Glomerular visceral epithelial cell (primary cell): Measurements from ENCODE around the gene KRT5.
"Not testable (repeated sequence)": the region's sequence is repeated elsewhere in the genome, so short reads cannot be mapped to it uniquely, and the experiment has no call there.

Experiments used
- DNase-seq: peaks from one replicate; pipeline ENCODE4 v3.0.0-alpha.2; 2016; ENCODE audit errors: extremely low spot score

Gene KRT5

GRCh38 chr12:52494518-52494917 is 25.7 kb downstream of the KRT5 start:
- DNase-seq, result no peak

- DNase-seq, result no peak
Observed at GRCh38 chr12:52494100-52494499, 26.1 kb downstream of the KRT5 start.

- no peak for DNase-seq
Observed at GRCh38 chr12:52493172-52493571, 27.0 kb downstream of the KRT5 start, which contains the start of gene KRT6A. Gene KRT6A (minus strand): TSS chr12:52493257. CDS start chr12:52493188, 69 bp downstream.

GRCh38 chr12:52492405-52492804 is 27.8 kb downstream of the KRT5 start:
- not testable (repeated sequence) for DNase-seq

DNA sequence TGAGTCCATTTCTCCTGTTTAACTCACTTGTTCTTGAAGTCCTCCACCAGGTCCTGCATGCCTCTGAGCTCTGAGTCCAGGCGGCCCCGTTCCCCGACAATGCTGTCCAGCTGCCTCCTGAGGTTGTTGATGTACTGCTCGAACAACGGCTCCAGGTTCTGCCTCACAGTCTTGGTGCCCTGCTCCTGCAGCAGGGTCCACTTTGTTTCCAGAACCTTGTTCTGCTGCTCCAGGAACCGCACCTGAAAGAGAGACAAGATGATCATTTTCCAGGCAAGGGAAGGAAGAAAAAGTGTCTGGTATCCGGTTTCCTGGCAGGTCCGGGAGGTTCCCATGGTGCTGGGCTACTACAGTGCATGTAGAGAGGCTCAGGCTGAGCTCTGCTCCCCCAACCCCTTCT is 28.7 kb downstream of the KRT5 start:
- not testable (repeated sequence) for DNase-seq

DNA sequence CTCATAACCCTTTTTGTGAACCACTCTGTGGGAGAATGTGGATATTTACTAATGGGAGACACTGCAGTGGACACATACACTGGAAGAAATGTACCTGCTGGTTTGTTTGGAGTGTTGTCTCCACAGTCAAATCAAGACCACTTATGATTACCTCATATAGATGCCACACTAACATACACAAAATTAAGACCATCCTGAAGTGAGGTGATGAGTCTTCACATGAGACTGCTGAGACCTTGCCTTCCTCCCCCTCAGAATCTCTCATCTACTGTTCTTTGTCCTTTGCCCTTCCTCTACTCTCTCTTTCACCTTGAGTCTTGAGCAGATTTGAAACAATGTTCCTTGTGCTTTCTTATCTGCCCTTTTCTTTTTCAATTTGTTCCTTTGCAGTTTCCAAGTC is 31.5 kb downstream of the KRT5 start:
- DNase-seq, result no peak

GRCh38 chr12:52487744-52488443 is 32.3 kb downstream of the KRT5 start:
- DNase-seq, result not testable (repeated sequence)

DNA sequence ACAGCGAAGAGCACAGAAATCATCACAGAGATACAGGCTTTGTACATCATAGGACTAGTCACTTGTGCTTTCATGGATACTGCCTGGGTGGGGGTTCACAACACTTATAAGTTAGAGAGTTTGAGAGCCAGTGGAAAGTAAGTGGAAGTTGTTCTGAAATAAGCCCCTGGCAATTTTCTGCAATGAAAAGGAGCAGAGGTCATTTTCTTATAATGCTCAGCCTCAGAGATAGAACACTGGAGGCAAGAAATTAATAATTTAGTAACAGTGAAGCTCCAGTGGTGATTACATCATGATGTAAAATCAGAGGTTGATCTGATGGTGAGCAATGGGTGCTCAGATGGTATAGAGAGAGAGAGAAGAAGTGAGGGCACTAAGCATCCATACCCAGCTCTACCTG is 33.0 kb downstream of the KRT5 start:
- DNase-seq, result no peak

GRCh38 chr12:52486166-52487105 is 33.8 kb downstream of the KRT5 start:
- no peak for DNase-seq

DNA sequence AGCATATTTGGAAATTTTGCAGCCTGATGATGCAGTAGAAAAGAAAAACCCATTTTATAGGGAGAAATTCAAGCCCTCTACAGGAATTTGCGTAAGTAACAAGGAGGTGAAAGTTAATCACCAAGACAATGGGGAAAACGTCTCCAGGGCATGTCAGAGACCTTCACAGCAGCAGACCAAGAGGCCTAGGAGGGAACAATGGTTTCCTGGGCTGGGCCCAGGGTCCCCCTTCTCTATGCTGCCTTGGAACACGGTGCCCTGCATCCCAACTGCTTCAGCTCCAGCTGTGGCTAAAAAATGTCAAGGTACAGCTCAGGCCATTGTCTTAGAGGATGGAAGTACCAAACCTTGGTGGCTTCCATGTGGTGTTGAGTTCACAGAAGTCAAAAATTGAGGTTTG is 40.1 kb downstream of the KRT5 start:
- no peak for DNase-seq

- DNase-seq, result no peak
Observed at GRCh38 chr12:52477651-52478050, 42.5 kb downstream of the KRT5 start.

GRCh38 chr12:52474212-52474611 is 46.0 kb downstream of the KRT5 start:
- no peak for DNase-seq

GRCh38 chr12:52473768-52474167 is 46.4 kb downstream of the KRT5 start, which contains the start of gene KRT6C:
Gene KRT6C (minus strand): TSS chr12:52473805. CDS start chr12:52473737, 68 bp downstream.
- no peak for DNase-seq

GRCh38 chr12:52469853-52470252 is 50.3 kb downstream of the KRT5 start:
- DNase-seq, result no peak

DNA sequence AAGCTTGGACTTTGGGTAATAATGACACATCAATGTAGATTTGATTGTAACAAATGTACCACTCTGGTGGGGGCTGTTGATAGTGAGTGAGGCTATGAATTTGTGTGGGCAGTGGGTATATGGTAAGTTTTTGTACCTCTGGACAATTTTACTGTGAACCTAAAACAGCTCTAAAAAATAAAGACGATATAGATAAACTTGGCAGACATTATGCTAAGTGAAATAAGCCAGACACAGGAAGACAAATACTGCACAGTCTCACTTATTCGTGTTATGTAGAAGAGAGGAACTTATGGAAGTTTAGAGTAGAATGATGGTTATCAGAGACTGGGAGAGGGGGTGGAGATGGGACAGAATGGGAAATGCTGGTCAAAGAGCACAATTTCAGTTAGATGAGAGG is 55.3 kb downstream of the KRT5 start:
- no peak for DNase-seq
